SK-N-SH treated with all-trans-retinoic acid at 6 μM for 48 hours (cell line): ENCODE data around the gene LRRC19.
A peak's percentile ranks its signal among the peaks of the same experiment; 100 is the strongest.

ENCODE experiments used
- ATAC-seq: fragments of 200-7000 bp; cut with Tn5 transposase; 3 replicates; pipeline ENCODE4 v1.9.1; 2020; ENCODE audit warnings: mild to moderate bottlenecking, moderate library complexity
- ARNTL ChIP-seq: fragments of 450-650 bp; formaldehyde crosslinking; IDR thresholded peaks from 2 replicates; pipeline ENCODE4 v1.5.0; 2020; ENCODE audit warnings: low read depth, mild to moderate bottlenecking, moderate library complexity, borderline replicate concordance
- CREB5 ChIP-seq: fragments of 250-450 bp; sonication (Bioruptor Pico); IDR thresholded peaks from 2 replicates; pipeline ENCODE4 v1.5.1; 2020; ENCODE audit warnings: low read depth, mild to moderate bottlenecking, moderate library complexity
- CSDC2 ChIP-seq: fragments of 250-450 bp; sonication (Bioruptor Pico); IDR thresholded peaks from 2 replicates; pipeline ENCODE4 v1.5.0; 2020; ENCODE audit warnings: mild to moderate bottlenecking, moderate library complexity
- ESRRG ChIP-seq: fragments of 250-450 bp; sonication (Bioruptor Pico); IDR thresholded peaks from 2 replicates; pipeline ENCODE4 v1.6.1; 2021; ENCODE audit warnings: mild to moderate bottlenecking
- ISL1 ChIP-seq: fragments of 250-450 bp; sonication (Bioruptor Pico); IDR thresholded peaks from 2 replicates; pipeline ENCODE4 v2.1.2; 2022; ENCODE audit warnings: mild to moderate bottlenecking, moderate library complexity
- OSR1 ChIP-seq: fragments of 250-450 bp; sonication (Bioruptor Pico); IDR thresholded peaks from 2 replicates; pipeline ENCODE4 v1.8.0; 2022; ENCODE audit warnings: moderate library complexity, mild to moderate bottlenecking, inconsistent platforms
- PATZ1 ChIP-seq: fragments of 250-450 bp; sonication (Bioruptor Pico); IDR thresholded peaks from 2 replicates; pipeline ENCODE4 v1.8.0; 2020; ENCODE audit warnings: mild to moderate bottlenecking, moderate library complexity, borderline replicate concordance
- PPARA ChIP-seq: fragments of 250-450 bp; sonication (Bioruptor Pico); IDR thresholded peaks from 2 replicates; pipeline ENCODE4 v1.5.0; 2020; ENCODE audit warnings: mild to moderate bottlenecking, borderline replicate concordance
- SNAI2 ChIP-seq: fragments of 250-450 bp; sonication (Bioruptor Pico); IDR thresholded peaks from 2 replicates; pipeline ENCODE4 v1.5.0; 2020; ENCODE audit warnings: mild to moderate bottlenecking, moderate library complexity
- TCF4 ChIP-seq: fragments of 250-450 bp; sonication (Bioruptor Pico); IDR thresholded peaks from 2 replicates; pipeline ENCODE4 v1.8.0; 2021; ENCODE audit warnings: mild to moderate bottlenecking, moderate library complexity, borderline replicate concordance
- TOX ChIP-seq: fragments of 250-450 bp; sonication (Bioruptor Pico); IDR thresholded peaks from 2 replicates; pipeline ENCODE4 v1.8.0; 2021; ENCODE audit warnings: mild to moderate bottlenecking, moderate library complexity, borderline replicate concordance
- ZFP3 ChIP-seq: fragments of 250-450 bp; sonication (Bioruptor Pico); IDR thresholded peaks from 2 replicates; pipeline ENCODE4 v1.5.0; 2020; ENCODE audit warnings: mild to moderate bottlenecking, moderate library complexity
- ZFP30 ChIP-seq: fragments of 450-650 bp; formaldehyde crosslinking; IDR thresholded peaks from 2 replicates; pipeline ENCODE4 v1.5.0; 2022; ENCODE audit warnings: mild to moderate bottlenecking, moderate library complexity
- ZNF565 ChIP-seq: fragments of 450-650 bp; formaldehyde crosslinking; conservative IDR thresholded peaks from 2 replicates; pipeline ENCODE4 v1.5.0; 2020; ENCODE audit warnings: low read depth, mild to moderate bottlenecking, moderate library complexity
- ZNF70 ChIP-seq: fragments of 450-650 bp; formaldehyde crosslinking; IDR thresholded peaks from 2 replicates; pipeline ENCODE4 v1.5.0; 2020; ENCODE audit warnings: mild to moderate bottlenecking, moderate library complexity
- ZNF8 ChIP-seq: fragments of 450-650 bp; formaldehyde crosslinking; IDR thresholded peaks from 2 replicates; pipeline ENCODE4 v1.5.0; 2020; ENCODE audit warnings: mild to moderate bottlenecking, moderate library complexity
- TF ChIP-seq, protein P1 (sequence below): fragments of 250-450 bp; sonication (Bioruptor Pico); IDR thresholded peaks from 2 replicates; pipeline ENCODE4 v1.5.0; 2020; ENCODE audit warnings: mild to moderate bottlenecking, moderate library complexity
- TF ChIP-seq, protein P2 (sequence below): fragments of 250-450 bp; sonication (Bioruptor Pico); IDR thresholded peaks from 2 replicates; pipeline ENCODE4 v1.8.0; 2021; ENCODE audit warnings: low read depth, mild to moderate bottlenecking, moderate library complexity, borderline replicate concordance
- TF ChIP-seq, protein P3 (sequence below): fragments of 250-450 bp; sonication (Bioruptor Pico); IDR thresholded peaks from 2 replicates; pipeline ENCODE4 v1.5.1; 2021; ENCODE audit warnings: mild to moderate bottlenecking, moderate library complexity

LRRC19 gene

DNA sequence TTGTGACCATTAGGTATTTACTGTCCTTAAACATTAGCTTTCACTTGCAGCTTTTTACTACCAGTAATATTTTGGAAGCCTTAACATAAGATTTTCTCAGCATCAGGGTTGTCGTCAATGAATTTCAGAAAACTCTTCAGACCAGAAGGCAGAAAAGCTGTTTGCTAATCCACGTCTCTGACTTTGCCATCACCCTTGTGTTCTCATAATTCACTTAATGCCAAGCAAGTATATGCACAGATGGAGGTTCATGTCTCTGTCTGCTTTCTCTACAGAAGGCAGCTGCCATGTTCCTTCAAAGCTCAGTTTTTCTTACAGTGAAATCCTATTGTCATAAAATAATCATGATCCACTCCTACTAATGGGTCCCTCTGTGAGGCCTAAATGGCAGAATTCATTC is 37.7 kb upstream of the LRRC19 start:
- ATAC-seq: no peak
- TF ChIP-seq, protein P1, sequence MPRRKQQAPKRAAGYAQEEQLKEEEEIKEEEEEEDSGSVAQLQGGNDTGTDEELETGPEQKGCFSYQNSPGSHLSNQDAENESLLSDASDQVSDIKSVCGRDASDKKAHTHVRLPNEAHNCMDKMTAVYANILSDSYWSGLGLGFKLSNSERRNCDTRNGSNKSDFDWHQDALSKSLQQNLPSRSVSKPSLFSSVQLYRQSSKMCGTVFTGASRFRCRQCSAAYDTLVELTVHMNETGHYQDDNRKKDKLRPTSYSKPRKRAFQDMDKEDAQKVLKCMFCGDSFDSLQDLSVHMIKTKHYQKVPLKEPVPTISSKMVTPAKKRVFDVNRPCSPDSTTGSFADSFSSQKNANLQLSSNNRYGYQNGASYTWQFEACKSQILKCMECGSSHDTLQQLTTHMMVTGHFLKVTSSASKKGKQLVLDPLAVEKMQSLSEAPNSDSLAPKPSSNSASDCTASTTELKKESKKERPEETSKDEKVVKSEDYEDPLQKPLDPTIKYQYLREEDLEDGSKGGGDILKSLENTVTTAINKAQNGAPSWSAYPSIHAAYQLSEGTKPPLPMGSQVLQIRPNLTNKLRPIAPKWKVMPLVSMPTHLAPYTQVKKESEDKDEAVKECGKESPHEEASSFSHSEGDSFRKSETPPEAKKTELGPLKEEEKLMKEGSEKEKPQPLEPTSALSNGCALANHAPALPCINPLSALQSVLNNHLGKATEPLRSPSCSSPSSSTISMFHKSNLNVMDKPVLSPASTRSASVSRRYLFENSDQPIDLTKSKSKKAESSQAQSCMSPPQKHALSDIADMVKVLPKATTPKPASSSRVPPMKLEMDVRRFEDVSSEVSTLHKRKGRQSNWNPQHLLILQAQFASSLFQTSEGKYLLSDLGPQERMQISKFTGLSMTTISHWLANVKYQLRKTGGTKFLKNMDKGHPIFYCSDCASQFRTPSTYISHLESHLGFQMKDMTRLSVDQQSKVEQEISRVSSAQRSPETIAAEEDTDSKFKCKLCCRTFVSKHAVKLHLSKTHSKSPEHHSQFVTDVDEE: no peak
- no peak for TF ChIP-seq SNAI2 (CRISPR knock-in tag)
- no peak for TF ChIP-seq ZFP30 (CRISPR knock-in tag)
- TF ChIP-seq ZNF8: no peak
- no peak for TF ChIP-seq PPARA (CRISPR knock-in tag)

DNA sequence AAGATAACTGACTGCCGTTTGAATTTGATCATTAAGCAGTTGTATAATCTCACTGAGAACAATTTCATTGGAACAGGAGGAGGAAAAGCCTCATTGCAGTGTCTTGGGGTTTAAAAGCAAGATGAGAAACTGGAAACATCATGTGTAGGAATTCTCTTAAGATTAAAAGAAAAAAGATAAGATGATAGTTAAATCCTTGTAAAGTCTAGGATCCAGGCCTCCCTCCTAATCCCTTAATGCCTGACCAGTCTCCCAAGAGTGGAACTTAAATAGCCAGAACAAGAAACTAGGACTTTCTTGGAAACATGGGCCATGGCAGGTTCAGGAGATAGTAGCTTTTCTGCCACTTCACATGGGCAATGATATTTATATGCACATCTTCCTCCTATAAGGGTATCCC is 37.0 kb upstream of the LRRC19 start:
- no peak for TF ChIP-seq OSR1 (CRISPR knock-in tag)
- no peak for TF ChIP-seq ZNF70
- no peak for TF ChIP-seq ZFP3 (CRISPR knock-in tag)
- TF ChIP-seq ESRRG (CRISPR knock-in tag): no peak
- ATAC-seq: no peak

DNA sequence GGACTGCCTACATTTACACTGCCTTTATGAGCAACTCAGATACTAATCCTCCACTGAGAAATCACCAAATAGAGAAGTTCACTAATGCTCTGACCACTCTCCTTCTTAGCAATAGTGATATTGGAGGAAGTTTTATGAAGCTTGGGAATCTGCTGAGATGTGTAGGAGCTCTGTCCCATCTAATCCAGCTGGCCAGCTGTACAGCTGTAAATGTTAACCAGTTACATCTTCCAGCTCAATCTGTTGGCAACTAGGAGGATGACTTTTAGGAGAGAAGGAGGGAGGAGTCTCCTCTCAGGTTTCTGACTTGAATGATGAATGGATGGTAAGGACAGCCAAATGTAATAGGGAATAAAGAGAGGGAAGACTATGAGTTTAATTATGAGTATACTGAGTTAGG is 36.3 kb upstream of the LRRC19 start:
- ATAC-seq: no peak
- TF ChIP-seq TOX (CRISPR knock-in tag) (no peak), ARNTL (CRISPR knock-in tag) (no peak), CREB5 (CRISPR knock-in tag) (no peak), ZNF565 (no peak), SNAI2 (CRISPR knock-in tag) (no peak), CSDC2 (no peak), ISL1 (CRISPR knock-in tag) (no peak)
- TF ChIP-seq, protein P2, sequence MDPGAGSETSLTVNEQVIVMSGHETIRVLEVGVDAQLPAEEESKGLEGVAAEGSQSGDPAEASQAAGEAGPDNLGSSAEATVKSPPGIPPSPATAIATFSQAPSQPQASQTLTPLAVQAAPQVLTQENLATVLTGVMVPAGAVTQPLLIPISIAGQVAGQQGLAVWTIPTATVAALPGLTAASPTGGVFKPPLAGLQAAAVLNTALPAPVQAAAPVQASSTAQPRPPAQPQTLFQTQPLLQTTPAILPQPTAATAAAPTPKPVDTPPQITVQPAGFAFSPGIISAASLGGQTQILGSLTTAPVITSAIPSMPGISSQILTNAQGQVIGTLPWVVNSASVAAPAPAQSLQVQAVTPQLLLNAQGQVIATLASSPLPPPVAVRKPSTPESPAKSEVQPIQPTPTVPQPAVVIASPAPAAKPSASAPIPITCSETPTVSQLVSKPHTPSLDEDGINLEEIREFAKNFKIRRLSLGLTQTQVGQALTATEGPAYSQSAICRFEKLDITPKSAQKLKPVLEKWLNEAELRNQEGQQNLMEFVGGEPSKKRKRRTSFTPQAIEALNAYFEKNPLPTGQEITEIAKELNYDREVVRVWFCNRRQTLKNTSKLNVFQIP (CRISPR knock-in tag): no peak
- TF ChIP-seq, protein P3, sequence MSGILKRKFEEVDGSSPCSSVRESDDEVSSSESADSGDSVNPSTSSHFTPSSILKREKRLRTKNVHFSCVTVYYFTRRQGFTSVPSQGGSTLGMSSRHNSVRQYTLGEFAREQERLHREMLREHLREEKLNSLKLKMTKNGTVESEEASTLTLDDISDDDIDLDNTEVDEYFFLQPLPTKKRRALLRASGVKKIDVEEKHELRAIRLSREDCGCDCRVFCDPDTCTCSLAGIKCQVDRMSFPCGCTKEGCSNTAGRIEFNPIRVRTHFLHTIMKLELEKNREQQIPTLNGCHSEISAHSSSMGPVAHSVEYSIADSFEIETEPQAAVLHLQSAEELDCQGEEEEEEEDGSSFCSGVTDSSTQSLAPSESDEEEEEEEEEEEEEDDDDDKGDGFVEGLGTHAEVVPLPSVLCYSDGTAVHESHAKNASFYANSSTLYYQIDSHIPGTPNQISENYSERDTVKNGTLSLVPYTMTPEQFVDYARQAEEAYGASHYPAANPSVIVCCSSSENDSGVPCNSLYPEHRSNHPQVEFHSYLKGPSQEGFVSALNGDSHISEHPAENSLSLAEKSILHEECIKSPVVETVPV (CRISPR knock-in tag): no peak
- TF ChIP-seq, all 23 proteins: peak for 0

- no peak for ATAC-seq
- no peak for TF ChIP-seq ZFP30 (CRISPR knock-in tag)
These were observed 32.0 kb upstream of the LRRC19 start for GRCh38 chr9:27037499-27037898.

GRCh38 chr9:27033815-27034403 is 28.4 kb upstream of the LRRC19 start:
- peak; percentile 76 for ATAC-seq

More at GRCh38 chr9:27033815-27034403, 28.4 kb upstream of the LRRC19 start:
- TF ChIP-seq TCF4 (CRISPR knock-in tag): no peak
- no peak for TF ChIP-seq ARNTL (CRISPR knock-in tag)
- TF ChIP-seq PATZ1 (CRISPR knock-in tag): no peak
- TF ChIP-seq SNAI2 (CRISPR knock-in tag): no peak
- TF ChIP-seq, protein P3 (CRISPR knock-in tag): no peak
- no peak for TF ChIP-seq OSR1 (CRISPR knock-in tag)
